Smooth muscle cell (in vitro differentiated cells): ENCODE measurements around the gene GLYATL3. TPM values are rescaled to one million over a fixed set of nuclear protein-coding genes. Genes with fewer than 3 reads are reported as not detected.

Experiments used
- DNase-seq: peaks from one replicate; lab custom pipeline; 2025; ENCODE audit not compliant: unreplicated experiment; lab: John Stamatoyannopoulos, UW
- H2AFZ ChIP-seq: fragments of 200-600 bp; sonication (generic); 2 replicates; pipeline ENCODE4 v1.6.0; 2016; ENCODE audit warnings: antibody characterized with exemption, low read depth, mild to moderate bottlenecking
- H3F3A ChIP-seq: fragments of 200-600 bp; sonication (generic); 2 replicates; pipeline ENCODE4 v1.6.0; 2017; ENCODE audit warnings: antibody characterized with exemption, low read depth
- H3K27ac ChIP-seq: fragments of 200-600 bp; sonication (generic); 2 replicates; pipeline ENCODE4 v1.5.1; 2016; ENCODE audit warnings: low read depth, mild to moderate bottlenecking
- H3K27me3 ChIP-seq: fragments of 200-600 bp; sonication (generic); 2 replicates; pipeline ENCODE4 v1.6.1; 2016; ENCODE audit warnings: low read depth, mild to moderate bottlenecking
- H3K36me3 ChIP-seq: fragments of 200-600 bp; sonication (generic); 2 replicates; pipeline ENCODE4 v1.5.1; 2016; ENCODE audit warnings: low read depth
- H3K4me1 ChIP-seq: fragments of 200-600 bp; sonication (generic); 2 replicates; pipeline ENCODE4 v1.5.1; 2016; ENCODE audit warnings: low read depth
- H3K4me2 ChIP-seq: fragments of 200-600 bp; sonication (generic); 2 replicates; pipeline ENCODE4 v1.6.0; 2016; ENCODE audit warnings: mild to moderate bottlenecking
- H3K4me3 ChIP-seq: fragments of 200-600 bp; sonication (generic); 2 replicates; pipeline ENCODE4 v1.5.1; 2016; ENCODE audit warnings: mild to moderate bottlenecking
- H3K79me2 ChIP-seq: fragments of 200-600 bp; sonication (generic); 2 replicates; pipeline ENCODE4 v1.6.0; 2016; ENCODE audit warnings: low read depth, mild to moderate bottlenecking
- H3K9ac ChIP-seq: fragments of 200-600 bp; sonication (generic); 2 replicates; pipeline ENCODE4 v1.6.0; 2016; ENCODE audit warnings: low read depth
- H3K9me3 ChIP-seq: fragments of 200-600 bp; sonication (generic); replicated peaks from 2 replicates; pipeline ENCODE4 v1.5.1; 2016; ENCODE audit warnings: low read depth
- H4K20me1 ChIP-seq: fragments of 200-600 bp; sonication (generic); 2 replicates; pipeline ENCODE4 v1.6.0; 2016; ENCODE audit warnings: low read depth
- WGBS: methylation state at CpG from one replicate; pipeline ENCODE4 v1.1.7; 2016; ENCODE audit warnings: low lambda C conversion rate; 5-methylcytosine and 5-hydroxymethylcytosine counted together
- polyA plus RNA-seq: library from polyadenylated mRNA; unstranded; fragments of >200 nt; fragmentation: Nextera tagmentation; extraction: Ambion mirVana; gene quantifications from 2 replicates; pipeline ENCODE4 v1.2.1, GENCODE V29; 2016
- total RNA-seq: library from RNA; depleted of rRNA; stranded (reverse); fragments of >200 nt; gene quantifications from 2 replicates; pipeline ENCODE4 v1.2.3, GENCODE V29; 2014
- TF ChIP-seq, protein P1 (sequence below): fragments of 200-600 bp; sonication (generic); IDR thresholded peaks from 2 replicates; pipeline ENCODE4 v1.5.1; 2017; ENCODE audit warnings: borderline replicate concordance, mild to moderate bottlenecking, antibody characterized with exemption; ENCODE audit not compliant: insufficient read depth, poor library complexity, severe bottlenecking

The GLYATL3 gene
- total and polyA plus RNA-seq, 2 experiments from 2014 or later: not detected

- WGBS: 2% methylated on average over 41 of the region's 42 CpGs
Measured at GRCh38 chr6:49550492-49551077, 50.9 kb downstream of the GLYATL3 start, which contains the start of gene C6orf141. Gene C6orf141, plus strand, starts transcription at chr6:49550668. Its CDS starts 125 bp downstream, at chr6:49550793.

GRCh38 chr6:49551078-49551865, 51.5 kb downstream of the GLYATL3 start:
- Histone ChIP-seq H3K4me3 (peak overlapping the region; percentile 55), H3K27me3 (peaks cover 20% of the 10 kb centered on the region), H3K79me2 (no peaks in the 10 kb centered on the region), H2AFZ (peak overlapping the region; percentile 80), H3K4me1 (peaks cover 49% of the 10 kb centered on the region), H3K36me3 (no peaks in the 10 kb centered on the region), H3F3A (no peaks in the 10 kb centered on the region), H3K27ac (peak overlapping the region; percentile 59), H4K20me1 (no peaks in the 10 kb centered on the region), H3K4me2 (peak overlapping the region; percentile 90), H3K9ac (peak overlapping the region; percentile 17), H3K9me3 (no peaks in the 10 kb centered on the region)
- TF ChIP-seq, protein P1, sequence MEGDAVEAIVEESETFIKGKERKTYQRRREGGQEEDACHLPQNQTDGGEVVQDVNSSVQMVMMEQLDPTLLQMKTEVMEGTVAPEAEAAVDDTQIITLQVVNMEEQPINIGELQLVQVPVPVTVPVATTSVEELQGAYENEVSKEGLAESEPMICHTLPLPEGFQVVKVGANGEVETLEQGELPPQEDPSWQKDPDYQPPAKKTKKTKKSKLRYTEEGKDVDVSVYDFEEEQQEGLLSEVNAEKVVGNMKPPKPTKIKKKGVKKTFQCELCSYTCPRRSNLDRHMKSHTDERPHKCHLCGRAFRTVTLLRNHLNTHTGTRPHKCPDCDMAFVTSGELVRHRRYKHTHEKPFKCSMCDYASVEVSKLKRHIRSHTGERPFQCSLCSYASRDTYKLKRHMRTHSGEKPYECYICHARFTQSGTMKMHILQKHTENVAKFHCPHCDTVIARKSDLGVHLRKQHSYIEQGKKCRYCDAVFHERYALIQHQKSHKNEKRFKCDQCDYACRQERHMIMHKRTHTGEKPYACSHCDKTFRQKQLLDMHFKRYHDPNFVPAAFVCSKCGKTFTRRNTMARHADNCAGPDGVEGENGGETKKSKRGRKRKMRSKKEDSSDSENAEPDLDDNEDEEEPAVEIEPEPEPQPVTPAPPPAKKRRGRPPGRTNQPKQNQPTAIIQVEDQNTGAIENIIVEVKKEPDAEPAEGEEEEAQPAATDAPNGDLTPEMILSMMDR: no peak
- WGBS: 2% methylated on average over 38 of the region's 38 CpGs
- peak; percentile 6 for DNase-seq

More at GRCh38 chr6:49550492-49551077, 50.9 kb downstream of the GLYATL3 start, which contains the start of gene C6orf141:
- TF ChIP-seq, protein P1: no peak
- Histone ChIP-seq H3K27ac (peak within 1 kb of the TSS; percentile 59), H3K9me3 (no peaks in the 10 kb centered on the region), H3K9ac (peak within 1 kb of the TSS; percentile 17), H3K4me2 (peak within 1 kb of the TSS; percentile 90), H3K36me3 (no peaks in the 10 kb centered on the region), H3F3A (no peaks in the 10 kb centered on the region), H2AFZ (peak within 1 kb of the TSS; percentile 80), H3K79me2 (no peaks in the 10 kb centered on the region), H3K27me3 (peaks cover 20% of the 10 kb centered on the region), H4K20me1 (no peaks in the 10 kb centered on the region), H3K4me1 (peaks cover 49% of the 10 kb centered on the region), H3K4me3 (peak within 1 kb of the TSS; percentile 55)
- no peak for DNase-seq

- Histone ChIP-seq H3K36me3 (no peaks in the 10 kb centered on the region), H3K27ac (peak overlapping the region; percentile 59), H3K4me1 (peaks cover 49% of the 10 kb centered on the region), H2AFZ (peak overlapping the region; percentile 80), H3K9ac (peak overlapping the region; percentile 17), H3K9me3 (no peaks in the 10 kb centered on the region), H3K27me3 (peaks cover 20% of the 10 kb centered on the region), H3K79me2 (no peaks in the 10 kb centered on the region), H3K4me3 (peak overlapping the region; percentile 55), H3F3A (no peaks in the 10 kb centered on the region), H3K4me2 (peak overlapping the region; percentile 90), H4K20me1 (no peaks in the 10 kb centered on the region)
- WGBS: 34% methylated on average over 2 of the region's 2 CpGs
- DNase-seq: no peak
- TF ChIP-seq, protein P1: no peak
Measured at GRCh38 chr6:49551866-49552129, 52.1 kb downstream of the GLYATL3 start.
